HG03066 (cell line): ENCODE measurements around the gene RRP1.
A peak's percentile ranks its signal among the peaks of the same experiment; 100 is the strongest.

Experiments used
- ATAC-seq: cut with Tn5 transposase; IDR thresholded peaks from one replicate; pipeline ENCODE4 v1.9.1; 2021; ENCODE audit warnings: low read depth; ENCODE audit not compliant: unreplicated experiment

Gene RRP1, protein sequence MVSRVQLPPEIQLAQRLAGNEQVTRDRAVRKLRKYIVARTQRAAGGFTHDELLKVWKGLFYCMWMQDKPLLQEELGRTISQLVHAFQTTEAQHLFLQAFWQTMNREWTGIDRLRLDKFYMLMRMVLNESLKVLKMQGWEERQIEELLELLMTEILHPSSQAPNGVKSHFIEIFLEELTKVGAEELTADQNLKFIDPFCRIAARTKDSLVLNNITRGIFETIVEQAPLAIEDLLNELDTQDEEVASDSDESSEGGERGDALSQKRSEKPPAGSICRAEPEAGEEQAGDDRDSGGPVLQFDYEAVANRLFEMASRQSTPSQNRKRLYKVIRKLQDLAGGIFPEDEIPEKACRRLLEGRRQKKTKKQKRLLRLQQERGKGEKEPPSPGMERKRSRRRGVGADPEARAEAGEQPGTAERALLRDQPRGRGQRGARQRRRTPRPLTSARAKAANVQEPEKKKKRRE

DNA sequence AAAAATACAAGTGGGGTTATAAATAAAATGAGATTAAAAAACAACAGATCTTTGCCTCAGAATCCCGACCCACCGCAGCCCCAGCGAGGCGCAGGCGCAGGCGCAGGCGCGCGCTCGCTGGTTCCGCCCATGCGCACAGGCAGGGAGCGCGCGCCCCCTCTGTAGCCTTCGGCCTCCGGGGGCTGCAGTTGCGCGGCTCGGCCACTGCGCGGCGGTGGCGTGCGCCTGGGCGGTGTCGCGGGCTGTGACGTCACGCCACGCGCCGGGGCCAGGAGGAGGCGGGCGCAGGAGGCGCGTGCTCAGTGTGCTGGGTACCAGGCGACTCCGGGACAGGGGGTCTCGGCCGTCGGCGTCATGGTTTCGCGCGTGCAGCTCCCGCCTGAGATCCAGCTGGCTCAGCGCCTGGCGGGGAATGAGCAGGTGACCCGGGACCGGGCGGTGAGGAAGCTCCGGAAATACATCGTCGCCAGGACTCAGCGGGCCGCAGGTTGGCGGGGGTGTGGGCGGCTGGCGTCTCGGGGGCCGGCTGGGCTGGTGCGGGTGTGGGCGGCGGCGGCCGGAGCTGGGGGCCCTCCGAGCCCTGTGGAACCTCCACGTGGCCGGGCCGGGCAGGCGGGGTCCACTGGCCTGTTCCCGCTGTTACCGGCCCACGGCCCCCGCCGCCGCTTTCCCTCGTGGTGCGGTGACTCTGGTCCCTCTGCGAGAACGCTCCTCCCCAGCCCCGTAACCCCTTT lies at the start of gene RRP1:
TSS of gene RRP1 (plus strand) at position 302 of the 734 bp plus-strand sequence. CDS start at position 355, 53 bp downstream.
- ATAC-seq = peak; percentile 69

DNA sequence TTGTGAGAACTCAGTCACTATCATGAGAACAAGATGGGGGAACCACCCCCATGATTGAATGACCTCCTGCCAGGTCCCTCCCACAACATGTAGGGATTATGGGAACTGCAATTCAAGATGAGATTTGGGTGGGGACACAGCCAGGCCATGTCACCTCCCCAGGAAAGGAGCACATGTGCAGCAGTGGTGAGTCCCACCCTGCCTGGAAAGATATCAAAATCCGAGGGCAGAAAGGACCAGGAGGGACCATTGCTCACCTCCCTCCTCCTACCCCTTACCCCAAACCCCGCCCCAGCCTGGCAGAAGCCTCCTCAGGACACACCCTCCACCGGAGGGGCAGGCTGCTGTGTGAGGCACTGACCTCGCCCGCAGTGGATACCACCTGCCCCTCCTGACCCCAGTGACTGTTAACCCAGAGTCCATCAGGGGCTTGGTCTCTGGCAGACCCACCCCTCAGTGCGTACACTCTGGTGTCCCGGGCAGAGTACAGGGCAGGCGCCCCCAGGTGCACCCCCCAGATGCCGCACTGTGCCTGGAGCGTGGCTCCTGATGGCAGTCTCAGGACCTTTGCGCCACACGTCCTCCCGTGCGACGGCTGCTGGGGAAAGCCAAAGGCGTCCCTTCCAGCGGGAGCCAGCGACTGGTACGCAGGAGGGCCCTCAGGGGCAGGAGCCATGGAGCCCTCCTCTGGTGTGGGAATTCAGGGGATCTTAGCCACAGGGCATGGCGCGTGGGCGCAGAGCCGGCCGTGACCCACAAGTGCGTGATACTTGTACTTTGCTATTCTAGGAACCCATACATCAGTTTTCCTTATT lies 49.5 kb upstream of the RRP1 start:
- no peak for ATAC-seq

GRCh38 chr21:43740497-43741156 lies 48.8 kb upstream of the RRP1 start:
- no peak for ATAC-seq

DNA sequence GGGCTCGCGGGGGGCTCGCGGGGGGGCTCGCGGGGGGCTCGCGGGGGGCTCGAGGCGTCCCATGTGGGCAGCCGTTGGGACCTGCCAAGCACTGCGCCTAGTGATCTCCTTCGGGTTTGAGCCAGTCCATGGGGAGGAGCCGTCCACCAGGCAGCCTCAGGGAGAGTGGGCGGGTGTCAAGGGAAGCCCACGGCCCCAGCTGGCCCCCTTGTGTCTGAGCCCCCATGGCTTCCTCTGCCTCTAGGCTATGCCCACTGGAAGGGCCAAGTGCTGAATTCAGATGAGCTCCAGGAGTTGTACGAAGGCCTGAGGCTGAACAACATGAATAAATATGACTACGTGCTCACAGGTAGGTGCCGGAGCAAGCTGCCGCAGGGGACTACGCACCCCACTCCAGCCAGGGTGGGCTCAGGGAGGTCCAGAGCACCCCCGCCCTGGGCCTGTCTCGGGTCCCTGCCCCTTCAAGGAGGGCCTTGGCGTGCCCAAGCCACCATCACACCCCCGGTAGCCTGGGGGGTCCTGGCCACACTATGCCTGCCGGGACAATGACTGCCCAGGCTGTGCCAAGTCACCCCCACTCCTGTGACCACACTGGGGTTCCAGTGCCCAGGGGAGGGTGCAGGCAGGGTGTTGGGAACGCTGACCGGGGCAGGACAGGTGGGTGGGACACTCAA lies 47.8 kb upstream of the RRP1 start:
- ATAC-seq = no peak

GRCh38 chr21:43743947-43744346 lies 45.4 kb upstream of the RRP1 start:
- no peak for ATAC-seq

DNA sequence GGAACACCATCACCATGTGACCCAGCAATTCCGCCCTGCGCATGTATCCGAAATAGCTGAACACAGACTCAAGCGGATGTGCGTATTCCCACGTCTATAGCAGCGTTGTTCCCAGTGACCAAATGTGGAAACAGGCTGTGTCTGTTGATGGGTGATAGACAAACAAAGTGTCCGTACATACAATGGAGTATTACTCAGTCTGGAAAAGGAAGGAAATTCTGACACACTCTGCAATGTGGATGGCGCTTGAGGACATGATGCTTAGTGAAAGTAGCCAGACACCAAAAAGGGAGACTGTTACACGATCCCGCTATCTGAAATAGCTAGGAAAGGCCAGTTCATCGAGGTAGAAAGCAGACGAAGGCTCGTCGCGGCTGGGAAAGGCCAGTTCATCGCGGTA lies 44.7 kb upstream of the RRP1 start:
- no peak for ATAC-seq

DNA sequence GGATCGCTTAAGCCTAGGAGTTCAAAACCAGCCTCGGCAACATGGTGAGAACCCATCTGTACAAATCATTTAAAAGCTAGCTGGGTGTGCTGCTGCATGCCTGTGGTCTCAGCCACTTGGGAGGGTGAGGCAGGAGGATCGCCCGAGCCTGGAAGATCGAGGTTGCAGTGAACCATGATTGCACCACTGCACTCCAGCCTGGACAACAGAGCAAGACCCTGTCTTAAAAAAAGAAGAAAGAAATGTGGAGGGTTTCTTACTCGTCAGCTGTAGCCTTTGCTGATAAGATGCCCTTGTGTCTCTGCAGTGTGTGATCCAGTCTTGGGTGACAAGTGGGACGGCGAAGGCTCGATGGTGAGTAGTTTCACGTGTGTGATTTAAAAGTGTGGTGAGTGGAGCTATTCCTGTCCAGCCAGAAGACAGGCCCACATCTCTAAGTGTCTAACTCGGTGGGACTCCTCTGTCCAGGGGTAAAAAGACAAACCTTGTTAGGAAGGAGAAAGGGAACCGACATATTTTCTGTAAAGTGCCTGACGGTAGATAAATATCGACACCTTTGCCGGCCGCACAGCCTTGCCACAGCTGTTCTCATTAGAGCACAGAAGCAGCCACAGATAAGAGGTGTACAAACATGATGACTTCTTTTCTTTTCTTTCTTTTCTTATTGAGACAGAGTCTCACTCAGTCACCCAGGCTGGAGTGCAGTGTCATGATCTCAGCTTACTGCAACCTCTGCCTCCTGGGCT lies 43.4 kb upstream of the RRP1 start:
- ATAC-seq = no peak

- ATAC-seq = no peak
These were observed 40.8 kb upstream of the RRP1 start for GRCh38 chr21:43748622-43749021.

DNA sequence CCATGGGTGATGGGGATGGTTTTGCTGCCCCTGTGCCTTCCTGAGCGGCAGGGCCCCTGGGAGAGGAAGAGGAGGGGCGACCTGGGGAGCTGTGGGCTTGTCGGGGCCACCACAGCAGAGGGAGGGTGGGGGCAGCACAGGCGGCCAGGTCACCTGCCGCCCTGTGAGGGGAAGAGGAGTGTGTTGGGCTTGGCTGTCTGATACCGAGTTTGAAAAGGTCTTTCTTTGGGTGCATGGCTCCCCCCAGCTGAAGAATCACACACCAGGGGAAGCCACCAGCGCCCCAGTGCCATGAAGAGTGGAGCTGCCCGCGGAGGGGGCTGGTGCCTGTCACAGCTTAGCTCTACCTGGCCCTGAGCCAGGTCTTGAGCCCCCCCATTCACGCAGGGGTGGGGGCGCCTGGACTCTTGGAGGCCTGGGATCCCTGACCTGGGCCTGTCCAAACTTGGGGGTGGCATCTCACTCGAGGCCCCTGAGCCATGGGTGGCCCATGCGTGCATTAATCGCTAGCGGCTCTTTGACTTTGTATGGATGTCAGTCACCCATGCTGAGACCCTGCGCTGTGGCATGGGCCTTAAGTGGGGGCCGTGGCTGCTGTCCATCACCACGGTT lies 39.6 kb upstream of the RRP1 start:
- no peak for ATAC-seq

- ATAC-seq = no peak
These were observed 38.9 kb upstream of the RRP1 start for GRCh38 chr21:43750339-43751033.

GRCh38 chr21:43751955-43752591 lies 37.3 kb upstream of the RRP1 start:
- no peak for ATAC-seq

- ATAC-seq = no peak
These were observed 36.5 kb upstream of the RRP1 start for GRCh38 chr21:43752758-43753438.

DNA sequence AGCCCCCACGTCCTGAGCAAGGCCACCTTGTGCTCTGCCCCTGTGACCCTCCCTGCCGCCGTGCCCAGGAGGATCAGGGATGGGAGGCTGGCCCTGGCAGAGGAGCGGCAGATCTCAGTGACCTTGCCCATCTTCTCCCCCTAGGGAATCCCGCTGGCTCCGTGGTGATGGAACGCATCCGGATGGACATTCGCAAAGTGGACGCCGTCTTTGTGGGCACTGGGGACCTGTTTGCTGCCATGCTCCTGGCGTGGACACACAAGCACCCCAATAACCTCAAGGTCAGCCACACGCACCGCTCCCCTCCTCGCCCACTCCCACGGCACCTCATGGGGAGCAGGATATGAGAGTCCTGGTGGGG lies 36.0 kb upstream of the RRP1 start:
- no peak for ATAC-seq

GRCh38 chr21:43754948-43755781 lies 34.2 kb upstream of the RRP1 start:
- ATAC-seq = no peak

- ATAC-seq = no peak
These were observed 33.4 kb upstream of the RRP1 start for GRCh38 chr21:43755820-43756594.

DNA sequence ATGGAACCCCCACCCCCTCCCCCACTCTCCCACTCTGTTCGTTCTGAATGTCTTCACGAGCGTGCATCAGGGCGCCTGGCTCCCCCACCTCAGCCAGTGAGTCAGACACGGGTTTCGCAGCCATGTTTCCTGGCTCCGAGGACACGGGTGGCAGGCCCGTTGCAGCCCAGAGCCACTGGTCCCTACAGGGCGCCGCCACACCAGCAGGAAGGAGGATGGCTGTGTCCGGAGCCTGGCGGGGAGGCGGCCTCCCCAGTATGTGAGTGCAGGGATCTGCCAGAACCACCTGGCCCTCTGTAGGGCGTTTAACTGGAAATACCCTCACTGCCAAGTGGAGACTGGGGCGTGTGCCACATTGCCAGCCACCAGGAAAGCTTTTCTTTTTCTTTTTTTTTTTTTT lies 31.8 kb upstream of the RRP1 start:
- no peak for ATAC-seq
